ENCODE results near the gene OVAAL. TPM values are rescaled to one million over a fixed set of nuclear protein-coding genes. Genes with fewer than 3 reads are reported as not detected.

Gene OVAAL
- total and polyA plus RNA-seq, 2 of the 8 experiments (the other 6 are each of a cell fraction or from before 2014, with no cell fraction given): not detected

- Histone ChIP-seq H2BK15ac (ENCODE audit: low read length) (no peak overlapping the region), H2AFZ (ENCODE audit: low read length) (peak overlapping the region; percentile 43), H3K4me2 (ENCODE audit: insufficient read depth in 1 of 2, low read depth in 2 of 2, low read length in 2 of 2) (no peak overlapping the region), H3K79me2 (ENCODE audit: control insufficient read depth in 1 of 2, insufficient read depth in 2 of 2, low read length in 2 of 2) (no peaks in the 10 kb centered on the region), H3K79me1 (ENCODE audit: low read depth, low read length) (no peaks in the 10 kb centered on the region), H3K23ac (ENCODE audit: insufficient read length) (no peak overlapping the region), H2BK120ac (replicated peaks; ENCODE audit: low read depth, low read length) (no peak overlapping the region), H3K27ac (ENCODE audit: low read depth, low read length) (no peak overlapping the region), H3K4ac (replicated peaks; ENCODE audit: insufficient read length, low read depth, low read length) (no peak overlapping the region), H2BK5ac (ENCODE audit: low read depth, low read length) (no peak overlapping the region), H2BK12ac (ENCODE audit: low read depth, low read length) (no peak overlapping the region), H3K4me1 (replicated peaks in 1 of 4; ENCODE audit: control insufficient read depth in 3 of 4, insufficient read depth in 4 of 4, low read length in 3 of 4) (peaks cover 0 to 2% (median 0%) of the 10 kb centered on the region in 4 experiments; a peak in 2 of 7 replicates), H3K56ac (replicated peaks; ENCODE audit: insufficient read length, low read depth, low read length) (no peak overlapping the region), H4K20me1 (replicated peaks in 1 of 2; ENCODE audit: control insufficient read depth in 1 of 2, insufficient read depth in 2 of 2, low read length in 2 of 2) (no peaks in the 10 kb centered on the region), H3K23me2 (ENCODE audit: low read depth, low read length) (no peaks in the 10 kb centered on the region), H3K27me3 (replicated peaks in 1 of 4; ENCODE audit: control insufficient read depth in 3 of 4, extremely low read depth in 1 of 4, insufficient read depth in 3 of 4, low read length in 3 of 4) (no peaks in the 10 kb centered on the region), H3K14ac (ENCODE audit: insufficient read length) (no peak overlapping the region), H2AK5ac (ENCODE audit: low read depth, low read length) (no peak overlapping the region), H2BK20ac (ENCODE audit: low read length) (no peak overlapping the region), H3K9ac (replicated peaks in 1 of 4; ENCODE audit: extremely low read depth in 1 of 4, low read depth in 3 of 4, low read length in 3 of 4) (no peak overlapping the region; a peak in 1 of 7 replicates), H4K8ac (ENCODE audit: extremely low read depth, insufficient read depth, low read length) (no peak overlapping the region), H3K4me3 (ENCODE audit: extremely low read depth in 1 of 4, insufficient read depth in 2 of 4, low read depth in 3 of 4, low read length in 4 of 4) (no peak overlapping the region), H4K5ac (ENCODE audit: insufficient read length, low read depth, low read length) (no peak overlapping the region), H3K9me3 (ENCODE audit: insufficient read depth in 2 of 2, low read depth in 1 of 2, low read length in 1 of 2) (no peaks in the 10 kb centered on the region), H3K18ac (ENCODE audit: extremely low read depth, low read length) (no peak overlapping the region), H3K36me3 (ENCODE audit: control insufficient read depth in 2 of 4, insufficient read depth in 4 of 4, low read length in 3 of 4) (no peaks in the 10 kb centered on the region), H4K91ac (replicated peaks; ENCODE audit: insufficient read length, low read length) (no peak overlapping the region)
- ChIA-PET POLR2A (ENCODE audit: partially characterized antibody) (interaction anchor here (0.8 to 1.4 kb wide), 3 partner anchors 8 to 102 kb away, joined by 3 to 4 read pairs (median 3); no protein-coding TSS in a partner anchor), CTCF (ENCODE audit: partially characterized antibody) (interaction anchor here (0.6 to 8.5 kb wide), 7 partner anchors 13 to 377 kb away, joined by 3 to 77 read pairs (median 3); no protein-coding TSS in a partner anchor)
- DNase-seq (ENCODE audit: low read depth in 1 of 2, low spot score in 2 of 2): no peak
- 72% methylated on average over 5 of the region's 5 CpGs; no CpG with 5 or more reads in 1 of the 2 experiments for WGBS, 2 experiments (ENCODE audit: extremely low coverage in 1 of 2, insufficient coverage in 1 of 2, insufficient read length in 1 of 2, insufficient replicate concordance in 2 of 2, low coverage in 1 of 2, low lambda C conversion rate in 2 of 2, missing lambda C conversion rate in 1 of 2)
- no peak for FAIRE-seq
- no peak for TF ChIP-seq BACH1 (IDR thresholded peaks at IDR 0.05; ENCODE audit: low read length)
- TF ChIP-seq YY1 (IDR thresholded peaks at IDR 0.05; ENCODE audit: low read depth, low read length): no peak
- TF ChIP-seq EGR1 (IDR thresholded peaks at IDR 0.05; ENCODE audit: borderline replicate concordance, low read depth, low read length): no peak
- no peak for TF ChIP-seq HDAC2 (IDR thresholded peaks at IDR 0.05; ENCODE audit: borderline replicate concordance in 1 of 2, low read depth in 2 of 2, low read length in 2 of 2)
- TF ChIP-seq EZH2 (IDR thresholded peaks at IDR 0.05; ENCODE audit: low read depth, low read length, severe bottlenecking): no peak
- no peak for TF ChIP-seq RBBP5 (IDR thresholded peaks at IDR 0.05; ENCODE audit: borderline replicate concordance, low read depth, low read length)
- no peak for TF ChIP-seq BRCA1 (IDR thresholded peaks at IDR 0.05; ENCODE audit: low read depth, low read length)
Measured at GRCh38 chr1:180530501-180530900, 28.3 kb upstream of the OVAAL start.
